Stimulated activated CD4-positive, alpha-beta T cell treated with anti-CD3 and anti-CD28 coated beads, Interleukin-2, amount 100 ng/mL, for 4 hours (primary cell): ENCODE data around the gene DDX28.

Source experiments
- DNase-seq: peaks from one replicate; pipeline ENCODE4 v3.0.0-alpha.2; 2020; ENCODE audit warnings: low read depth

Gene DDX28, protein sequence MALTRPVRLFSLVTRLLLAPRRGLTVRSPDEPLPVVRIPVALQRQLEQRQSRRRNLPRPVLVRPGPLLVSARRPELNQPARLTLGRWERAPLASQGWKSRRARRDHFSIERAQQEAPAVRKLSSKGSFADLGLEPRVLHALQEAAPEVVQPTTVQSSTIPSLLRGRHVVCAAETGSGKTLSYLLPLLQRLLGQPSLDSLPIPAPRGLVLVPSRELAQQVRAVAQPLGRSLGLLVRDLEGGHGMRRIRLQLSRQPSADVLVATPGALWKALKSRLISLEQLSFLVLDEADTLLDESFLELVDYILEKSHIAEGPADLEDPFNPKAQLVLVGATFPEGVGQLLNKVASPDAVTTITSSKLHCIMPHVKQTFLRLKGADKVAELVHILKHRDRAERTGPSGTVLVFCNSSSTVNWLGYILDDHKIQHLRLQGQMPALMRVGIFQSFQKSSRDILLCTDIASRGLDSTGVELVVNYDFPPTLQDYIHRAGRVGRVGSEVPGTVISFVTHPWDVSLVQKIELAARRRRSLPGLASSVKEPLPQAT

DNA sequence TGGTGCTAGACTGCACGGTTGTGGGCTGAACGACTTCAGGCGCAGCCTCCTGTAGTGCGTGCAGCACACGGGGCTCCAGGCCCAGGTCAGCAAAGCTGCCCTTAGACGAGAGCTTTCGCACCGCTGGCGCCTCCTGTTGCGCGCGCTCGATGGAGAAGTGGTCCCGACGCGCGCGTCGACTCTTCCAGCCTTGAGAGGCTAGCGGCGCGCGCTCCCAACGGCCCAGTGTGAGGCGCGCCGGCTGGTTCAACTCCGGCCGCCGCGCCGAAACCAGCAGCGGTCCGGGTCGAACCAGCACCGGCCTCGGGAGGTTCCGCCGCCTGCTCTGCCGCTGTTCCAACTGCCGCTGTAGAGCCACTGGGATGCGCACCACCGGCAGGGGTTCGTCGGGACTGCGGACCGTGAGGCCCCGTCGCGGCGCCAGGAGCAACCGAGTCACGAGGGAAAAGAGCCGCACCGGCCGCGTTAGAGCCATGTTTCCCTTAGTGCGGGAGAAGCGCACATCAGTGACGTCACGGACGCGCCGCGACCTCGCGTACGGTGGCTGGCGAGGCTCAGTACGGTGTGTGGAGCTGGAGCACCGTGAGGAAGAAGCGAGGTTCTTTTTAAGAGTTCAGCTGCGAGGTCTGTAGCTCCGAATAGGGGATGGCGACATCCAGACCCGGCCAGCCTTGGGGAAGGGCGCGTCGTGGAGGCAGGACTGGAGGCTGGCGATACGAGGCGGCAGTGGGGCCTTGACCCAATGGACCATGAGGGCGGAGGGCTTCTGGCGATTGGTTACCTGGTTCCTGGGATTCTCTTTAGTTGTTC lies at the start of gene DDX28, which contains the start of gene DUS2:
Gene DDX28 (minus strand): TSS at position 505 of the 810 bp plus-strand sequence. CDS start 30 bp downstream, at position 475.
Gene DUS2 (plus strand): TSS at position 557 of the 810 bp plus-strand sequence. CDS start 14,740 bp downstream, outside the sequence.
- peak; percentile 89 for DNase-seq

DNA sequence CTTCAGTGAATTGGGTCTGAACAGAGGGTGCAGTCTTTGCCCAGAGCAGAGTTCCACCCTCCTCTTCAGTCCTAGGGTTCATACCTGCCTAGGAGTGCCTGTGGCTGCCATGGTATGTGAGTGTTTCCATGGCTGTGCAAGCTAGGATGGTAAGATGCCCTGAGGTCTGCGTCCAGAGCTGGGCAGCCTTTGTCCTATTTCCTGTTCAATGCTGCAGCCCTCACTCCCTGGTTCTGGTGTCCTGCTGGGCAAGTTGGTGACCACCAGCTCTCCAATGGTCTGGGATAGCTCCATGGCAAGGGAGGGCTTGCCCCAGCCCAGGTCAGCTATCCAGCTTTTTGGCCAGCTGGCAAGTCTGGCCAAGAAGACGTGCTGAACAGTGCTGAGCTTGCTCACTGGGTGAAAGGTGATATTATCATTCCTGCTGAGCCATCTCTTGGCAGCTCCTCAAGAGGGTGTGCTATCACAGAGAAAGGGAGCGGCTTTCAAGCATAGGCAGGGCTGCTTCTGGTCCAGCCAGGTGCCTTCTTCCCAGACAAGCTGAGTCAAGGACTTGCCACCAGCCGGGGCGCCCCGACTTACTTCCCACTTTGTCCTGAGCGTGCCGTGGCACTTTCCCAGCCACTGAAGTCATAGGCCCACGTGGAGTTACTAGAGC lies 49.1 kb upstream of the DDX28 start:
- no peak for DNase-seq

DNA sequence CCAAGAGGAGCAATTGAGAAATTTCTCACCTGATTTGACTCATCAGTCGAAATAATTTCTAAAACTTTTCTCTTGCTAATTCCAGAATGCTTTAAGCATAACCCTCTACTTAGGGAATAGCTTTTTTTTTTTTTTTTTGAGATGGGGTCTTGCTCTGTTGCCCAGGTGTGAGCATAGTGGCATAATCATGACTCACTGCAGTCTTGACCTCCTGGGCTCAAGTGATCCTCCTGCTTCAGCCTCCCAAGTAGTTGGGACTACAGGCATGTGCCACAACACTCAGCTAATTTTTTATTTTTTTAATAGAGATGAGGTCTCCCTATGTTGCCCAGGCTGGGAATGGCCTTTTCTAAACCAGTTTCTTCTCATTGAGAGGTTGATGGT lies 48.5 kb upstream of the DDX28 start:
- DNase-seq: no peak

DNA sequence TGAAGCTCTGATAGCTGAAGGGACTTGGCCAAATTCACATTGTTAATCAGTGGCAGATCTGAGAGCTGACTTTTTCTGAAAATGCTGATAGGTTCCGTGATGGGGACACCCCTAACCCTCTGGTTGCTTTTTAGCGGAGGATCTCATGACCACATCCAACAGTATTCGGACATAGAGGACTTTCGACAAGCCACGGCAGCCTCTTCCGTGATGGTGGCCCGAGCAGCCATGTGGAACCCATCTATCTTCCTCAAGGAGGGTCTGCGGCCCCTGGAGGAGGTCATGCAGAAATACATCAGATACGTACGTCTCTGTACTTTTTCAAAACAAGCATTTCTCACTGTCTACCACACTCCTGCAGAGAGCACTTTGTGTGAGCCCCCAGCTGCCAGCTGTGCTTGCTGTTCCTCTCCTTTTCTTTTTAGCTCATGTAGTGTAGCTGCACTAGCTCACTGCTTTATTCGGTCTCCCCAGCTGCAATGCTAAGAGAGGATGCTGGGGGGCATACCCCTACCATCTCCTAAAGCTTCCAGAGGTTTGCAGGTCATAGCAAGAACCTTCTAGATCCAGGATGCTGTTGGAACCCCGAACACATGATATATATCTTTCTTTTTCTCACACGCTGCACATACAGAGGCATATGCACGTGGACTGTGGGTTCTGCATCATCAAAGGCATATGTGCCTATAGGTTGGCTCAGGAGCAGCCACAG lies 47.9 kb upstream of the DDX28 start:
- DNase-seq: no peak

DNA sequence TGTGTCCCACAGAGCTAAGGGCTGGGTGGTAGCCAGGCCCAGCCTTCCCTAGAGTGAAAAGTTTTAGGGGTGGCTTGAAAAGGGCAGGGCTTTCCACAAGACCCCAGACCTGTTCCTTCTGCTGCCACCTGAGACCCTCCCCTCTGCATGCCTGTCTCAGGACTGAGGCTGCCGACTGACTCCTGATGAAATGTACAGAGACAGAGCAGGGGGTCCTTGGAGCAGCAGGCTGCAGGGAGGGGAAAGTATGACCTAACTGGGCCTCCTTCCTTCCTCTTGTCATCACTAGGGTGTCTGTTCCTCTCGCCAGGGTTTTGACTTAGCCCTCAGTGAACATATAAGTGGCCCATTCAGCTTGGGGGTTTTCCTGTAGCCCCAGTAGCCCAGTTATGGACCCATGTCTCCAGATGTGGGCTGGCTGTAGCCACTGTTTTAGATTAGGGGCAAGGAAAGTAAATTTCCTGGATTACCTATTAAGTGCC lies 47.3 kb upstream of the DDX28 start:
- DNase-seq: no peak

DNA sequence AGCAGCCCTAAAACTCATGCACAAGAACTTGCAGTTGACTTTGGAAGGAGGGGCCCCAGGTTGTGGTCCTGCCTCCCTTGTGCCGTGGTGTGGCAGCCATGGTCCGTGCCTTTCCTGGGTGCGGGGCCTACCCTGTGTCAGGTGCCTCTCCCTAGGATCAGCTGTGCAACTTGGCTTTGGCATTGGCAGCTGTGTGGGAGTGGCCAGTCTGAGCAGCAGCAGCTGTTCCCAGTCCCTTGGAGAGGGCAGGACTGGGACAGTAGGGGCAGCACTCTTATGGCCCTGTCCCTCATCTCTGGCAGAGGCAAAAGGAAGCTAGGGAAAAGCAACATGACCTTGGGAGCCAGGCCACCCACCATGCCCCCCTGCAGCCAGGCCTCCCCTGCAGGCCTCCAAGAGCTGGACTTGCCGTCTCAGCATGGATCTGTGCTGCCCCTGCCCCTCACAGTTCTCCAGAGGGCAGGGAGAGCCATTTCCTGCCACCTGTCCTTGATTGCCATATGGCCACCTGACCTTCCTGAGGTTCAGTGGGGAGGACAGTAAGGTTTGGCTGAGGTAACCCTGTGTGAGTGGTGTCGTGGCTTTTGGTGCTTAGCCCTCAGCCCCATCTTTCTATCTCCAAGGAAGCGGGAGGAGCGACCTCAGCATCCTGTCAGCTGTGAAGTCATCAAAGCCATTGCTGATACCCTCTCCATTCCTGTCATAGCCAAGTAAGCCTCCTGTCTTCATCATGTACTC lies 46.6 kb upstream of the DDX28 start:
- no peak for DNase-seq

DNA sequence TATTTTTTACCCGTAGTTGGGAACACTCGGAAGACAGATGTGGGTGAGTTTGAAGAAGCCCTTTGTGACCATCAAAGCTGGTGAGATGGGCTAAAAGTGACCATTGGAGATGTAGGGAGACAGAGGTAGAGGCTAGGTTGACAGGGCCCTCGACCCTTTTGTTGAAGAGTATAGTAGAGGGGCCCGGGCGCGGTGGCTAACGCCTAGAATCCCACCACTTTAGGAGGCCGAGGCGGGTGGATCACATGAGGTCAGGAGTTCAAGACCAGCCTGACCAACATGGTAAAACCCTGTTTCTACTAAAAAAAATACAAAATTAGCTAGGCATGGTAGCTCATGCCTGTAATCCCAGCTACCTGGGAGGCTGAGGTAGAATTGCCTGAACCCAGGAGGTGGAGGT lies 45.9 kb upstream of the DDX28 start:
- DNase-seq: no peak

DNA sequence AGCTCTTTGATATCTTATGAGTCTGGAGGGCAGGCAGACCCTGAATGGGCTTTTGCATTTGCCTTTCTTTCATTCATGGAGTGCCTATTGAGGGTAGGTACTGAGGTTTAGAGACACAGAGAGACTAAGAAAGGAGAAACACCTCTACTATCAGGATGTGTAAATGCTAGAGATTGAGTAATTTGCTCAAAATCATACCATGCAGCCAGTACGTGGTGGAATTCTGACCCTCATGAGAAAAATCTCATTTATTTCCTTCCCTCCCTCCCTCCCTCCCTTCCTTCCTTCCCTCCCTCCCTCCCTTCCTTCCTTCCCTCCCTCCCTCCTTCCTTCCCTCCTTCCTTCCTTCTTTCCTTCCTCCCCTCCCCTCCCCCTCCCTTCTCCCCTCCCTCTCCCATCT lies 43.7 kb upstream of the DDX28 start:
- no peak for DNase-seq

DNA sequence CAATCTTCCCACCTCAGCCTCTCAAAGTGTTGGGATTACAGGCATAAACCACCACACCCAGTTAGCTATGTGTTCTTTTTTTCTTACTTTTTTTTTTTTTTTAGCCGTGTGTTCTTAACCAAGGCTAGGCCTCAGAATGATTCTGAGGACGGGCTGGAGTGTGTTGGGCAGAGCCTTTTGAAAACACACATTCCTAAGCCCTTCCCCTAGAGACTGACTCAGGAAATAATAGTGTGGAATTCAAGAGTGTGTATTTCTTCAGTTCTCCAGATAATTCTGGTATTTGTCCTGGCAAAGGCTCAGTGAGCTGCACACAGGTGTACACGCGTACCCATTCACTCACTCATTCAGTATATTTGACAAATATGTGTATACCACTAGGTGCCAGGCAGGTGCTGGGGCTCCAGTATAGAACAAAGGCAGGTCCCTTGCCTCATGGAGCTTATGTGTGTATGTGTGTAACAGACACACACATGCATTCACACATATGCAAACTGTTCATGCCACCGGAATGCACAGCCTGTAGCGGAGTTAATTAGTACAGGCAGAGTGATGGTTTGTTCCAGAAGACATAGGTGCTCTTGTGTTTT lies 42.8 kb upstream of the DDX28 start:
- no peak for DNase-seq

DNA sequence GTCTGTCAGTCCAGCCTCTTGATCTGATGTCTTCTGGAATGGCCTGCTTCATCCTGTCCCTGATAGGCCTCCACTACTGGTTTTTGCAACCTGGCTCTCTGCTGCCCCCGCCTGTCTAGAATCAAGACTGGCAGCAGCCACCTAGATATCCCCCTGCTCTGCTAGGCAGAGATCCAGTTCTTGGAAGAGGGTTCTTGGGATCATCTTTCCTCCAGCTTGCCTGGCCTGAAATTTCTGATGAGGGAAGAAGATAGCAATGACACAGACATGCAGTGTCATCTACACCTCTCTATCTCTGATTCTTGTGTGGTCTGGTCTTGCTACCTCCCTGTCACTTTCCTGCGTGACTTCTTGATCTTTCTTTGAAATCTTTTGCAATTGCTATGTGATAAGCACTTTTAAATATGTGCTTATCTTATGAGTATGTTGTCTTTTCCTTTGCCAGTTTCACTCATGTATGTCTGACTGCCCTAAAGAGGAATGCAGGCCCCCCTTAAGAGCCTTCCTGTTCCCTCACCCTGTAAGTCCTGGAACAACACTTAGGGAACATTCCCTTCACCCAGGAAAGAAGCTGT lies 41.8 kb upstream of the DDX28 start:
- peak; percentile 54 for DNase-seq

DNA sequence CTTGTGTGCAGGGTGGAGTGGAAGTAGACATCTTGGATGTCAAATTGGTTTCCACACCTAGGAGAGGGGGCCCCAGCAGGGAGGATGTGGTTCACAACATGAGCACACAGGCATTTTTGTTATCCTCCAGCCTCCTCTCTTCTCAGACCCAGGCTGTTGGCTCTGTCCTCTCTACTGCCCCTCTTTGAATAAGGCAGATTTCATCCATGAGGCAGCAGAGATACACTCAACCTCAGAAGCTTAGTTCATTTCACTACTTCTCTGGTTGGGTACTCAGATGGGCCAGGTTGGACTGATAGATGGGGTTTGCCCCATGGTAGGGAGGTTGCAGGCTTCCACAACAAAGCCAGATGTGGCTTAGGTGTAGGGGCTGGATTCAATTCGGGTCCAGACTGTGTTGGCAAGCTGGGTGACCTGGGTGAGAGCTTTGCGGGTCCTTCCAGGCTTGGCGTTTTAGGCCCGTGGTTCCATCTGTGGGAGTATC lies 39.9 kb upstream of the DDX28 start:
- no peak for DNase-seq

DNA sequence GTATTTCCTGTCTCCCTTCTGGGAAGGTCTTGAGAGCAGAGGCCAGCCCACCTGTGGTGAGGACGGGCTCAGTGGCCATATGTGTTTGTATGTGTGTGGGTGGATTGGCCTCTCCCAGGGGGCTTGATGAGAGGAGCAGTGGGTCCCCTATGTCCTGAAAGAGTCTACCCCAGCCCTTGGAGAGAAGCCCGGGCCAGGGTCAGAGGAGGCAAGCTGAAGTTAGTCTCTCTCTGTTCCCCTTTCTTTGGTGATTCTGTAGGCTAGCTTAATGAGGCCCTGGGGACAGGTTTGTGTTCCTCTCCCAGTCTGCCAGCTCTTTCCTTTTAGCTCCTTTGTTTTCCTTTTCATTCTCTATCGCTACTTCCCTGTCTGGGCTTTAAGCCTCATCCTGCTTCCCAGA lies 38.4 kb upstream of the DDX28 start:
- no peak for DNase-seq

DNA sequence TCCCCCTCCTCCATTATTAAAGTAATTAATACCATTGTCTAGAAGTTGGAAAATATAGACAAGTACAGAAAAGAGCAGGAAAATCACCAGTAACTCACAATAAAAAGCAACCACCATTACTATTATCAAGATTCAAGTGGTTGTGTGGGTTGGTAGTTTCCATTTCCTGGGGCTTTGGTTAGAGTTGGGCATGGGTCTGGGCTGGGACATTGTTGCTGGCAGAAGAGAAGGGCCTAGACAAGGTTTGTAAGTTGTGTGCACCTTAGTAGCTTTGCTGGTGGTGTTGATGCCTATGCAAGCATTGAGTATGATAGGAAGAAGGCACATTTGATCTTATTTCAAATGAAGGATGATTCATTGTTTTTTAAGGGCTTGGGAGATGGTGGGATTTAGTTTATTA lies 36.8 kb upstream of the DDX28 start:
- DNase-seq: no peak

DNA sequence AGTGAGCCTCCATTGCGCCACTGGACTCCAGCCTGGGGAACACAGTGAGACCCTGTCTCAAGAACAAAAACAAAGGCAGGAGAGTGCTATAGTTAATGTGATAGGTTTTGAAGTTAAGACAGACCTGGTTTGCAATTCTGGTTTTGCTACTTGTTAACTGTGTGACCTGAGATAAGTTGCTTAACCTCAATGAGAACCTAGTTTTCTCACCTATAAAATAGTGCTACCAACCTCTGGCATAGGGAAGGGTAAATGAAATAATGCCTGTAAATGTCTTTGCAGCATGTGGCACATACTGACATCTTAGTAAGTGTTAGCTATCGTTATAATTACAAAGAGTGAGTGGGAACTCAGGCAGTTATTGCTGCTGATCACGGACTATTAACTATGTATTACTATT lies 32.4 kb upstream of the DDX28 start:
- DNase-seq: no peak

DNA sequence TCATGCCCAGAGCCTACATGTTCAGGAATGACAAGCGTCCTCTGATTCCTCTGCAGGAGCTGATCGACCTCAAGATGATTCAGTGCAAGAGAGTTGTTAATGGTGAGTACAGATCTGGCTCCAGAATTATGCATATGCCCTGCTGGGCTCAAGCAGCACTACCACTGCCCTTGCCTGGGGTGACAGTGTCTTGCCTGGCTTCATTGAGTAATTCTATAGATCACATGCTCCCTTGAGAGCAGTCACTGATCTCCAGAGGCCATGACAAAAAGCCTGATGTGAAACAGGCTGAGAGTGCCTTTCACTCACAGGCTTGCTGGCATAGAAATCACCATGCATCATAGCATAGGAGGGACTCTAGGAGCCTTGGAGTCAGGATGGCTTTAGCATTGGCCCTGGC lies 26.4 kb upstream of the DDX28 start:
- DNase-seq: no peak

DNA sequence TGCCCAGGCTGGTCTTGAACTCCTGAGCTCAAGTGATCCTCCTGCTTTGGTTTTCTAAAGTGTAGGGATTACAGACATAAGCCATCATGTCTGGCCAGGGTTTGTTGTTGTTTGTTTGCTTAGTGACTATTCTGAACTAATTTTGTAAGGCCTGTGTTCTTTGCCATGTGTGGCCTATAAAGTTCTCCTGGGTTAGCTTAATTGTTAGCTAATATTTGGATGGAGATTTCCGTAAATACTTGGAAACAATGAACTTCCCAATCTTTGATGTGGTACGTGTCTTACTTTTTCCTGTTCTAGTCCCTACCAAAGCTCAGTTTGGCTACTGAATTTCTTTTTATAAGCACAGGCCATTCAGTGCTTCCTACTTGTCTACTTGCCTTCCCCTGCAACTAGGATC lies 25.0 kb upstream of the DDX28 start:
- DNase-seq: no peak

DNA sequence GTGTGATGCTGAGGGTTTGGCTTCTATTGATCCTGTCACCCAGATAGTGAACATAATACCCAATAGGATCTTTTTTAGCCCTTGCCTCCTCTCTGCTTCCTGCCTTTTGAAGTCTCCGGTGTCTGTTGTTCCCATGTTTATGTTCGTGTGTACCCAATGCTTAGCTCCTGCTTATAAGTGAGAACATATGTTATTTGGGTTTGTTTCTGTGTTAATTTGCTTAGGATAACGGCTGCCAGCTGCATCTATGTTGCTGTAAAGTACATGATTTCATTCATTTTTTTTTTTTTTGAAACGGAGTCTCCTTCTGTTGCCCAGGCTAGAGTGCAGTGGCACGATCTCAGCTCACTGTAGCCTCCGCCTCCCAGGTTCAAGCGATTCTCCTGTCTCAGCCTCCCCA lies 23.1 kb upstream of the DDX28 start:
- no peak for DNase-seq

DNA sequence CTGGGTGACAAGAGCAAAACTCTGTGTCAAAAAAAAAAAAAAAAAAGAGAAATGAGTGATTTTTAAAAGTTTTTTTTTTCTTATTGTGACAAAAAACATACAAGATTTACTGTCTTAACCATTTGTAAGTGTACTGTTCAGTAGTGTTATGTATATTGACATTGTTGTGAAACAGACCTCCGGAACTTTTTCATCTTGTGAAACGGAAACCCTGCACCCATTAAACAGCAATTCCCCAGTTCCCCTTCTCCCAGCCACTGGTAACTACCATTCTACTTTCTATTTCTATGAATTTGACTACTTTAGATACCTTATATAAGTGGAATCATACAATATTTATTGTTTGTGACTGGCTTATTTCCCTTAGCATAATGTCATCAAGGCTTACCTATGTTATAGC lies 18.8 kb upstream of the DDX28 start:
- no peak for DNase-seq

DNA sequence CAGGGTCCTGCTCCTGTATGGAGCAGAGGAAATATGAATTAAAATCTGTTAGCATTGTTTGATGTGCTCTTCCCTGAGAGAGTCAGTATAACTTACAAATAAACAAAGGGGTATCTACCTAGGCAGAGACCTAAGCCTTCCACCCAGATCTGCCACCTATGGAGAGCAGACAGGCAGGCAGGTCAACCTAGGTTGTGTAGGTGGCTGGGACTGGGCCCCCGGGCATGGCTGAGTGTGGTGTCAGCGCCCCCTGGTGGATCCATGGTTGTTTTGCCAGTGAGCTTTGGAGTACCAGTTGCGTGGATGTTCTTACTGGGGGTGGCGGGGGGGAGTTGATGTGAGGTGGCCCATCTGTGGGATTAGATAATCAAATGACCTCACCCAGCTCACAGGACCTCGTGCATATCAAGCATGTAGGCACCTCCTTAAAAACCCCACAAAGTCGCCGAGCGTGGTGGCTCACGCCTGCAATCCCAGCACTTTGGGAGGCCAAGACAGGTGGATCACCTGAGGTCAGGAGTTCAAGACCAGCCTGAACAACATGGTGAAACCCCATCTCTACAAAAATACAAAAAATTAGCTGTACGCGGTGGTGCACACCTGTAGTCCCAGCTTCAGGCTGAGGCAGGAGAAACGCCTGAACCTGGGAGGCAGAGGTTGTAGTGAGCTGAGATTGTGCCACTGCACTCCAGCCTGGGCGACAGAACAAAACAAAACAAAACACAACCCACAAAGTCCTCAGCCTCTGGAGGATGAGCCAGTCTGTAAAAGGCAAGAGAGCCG lies 17.7 kb upstream of the DDX28 start:
- DNase-seq: peak; percentile 83
